NT2/D1 (cell line): ENCODE measurements around the gene TST.

ENCODE experiments used
- DNase-seq: peaks from one replicate; pipeline ENCODE4 v3.0.0-alpha.2; 2011; ENCODE audit warnings: low read depth, low spot score
- H3K27me3 ChIP-seq: 2 replicates; pipeline ENCODE4 v1.6.0; 2011; ENCODE audit warnings: mild to moderate bottlenecking; ENCODE audit not compliant: insufficient read length, insufficient read depth
- H3K36me3 ChIP-seq: 2 replicates; pipeline ENCODE4 v1.6.1; 2011; ENCODE audit warnings: mild to moderate bottlenecking, low read length, mixed read lengths; ENCODE audit not compliant: insufficient read depth, insufficient read length
- H3K4me1 ChIP-seq: 2 replicates; pipeline ENCODE4 v1.5.1; 2011; ENCODE audit not compliant: insufficient read depth, insufficient read length
- H3K4me3 ChIP-seq: 2 replicates; pipeline ENCODE4 v1.5.1; 2011; ENCODE audit warnings: low read depth; ENCODE audit not compliant: insufficient read length
- H3K9ac ChIP-seq: 2 replicates; pipeline ENCODE4 v1.6.0; 2011; ENCODE audit warnings: low read depth; ENCODE audit not compliant: insufficient read length
- H3K9me3 ChIP-seq: 2 replicates; pipeline ENCODE4 v1.5.1; 2011; ENCODE audit warnings: mild to moderate bottlenecking, low read length; ENCODE audit not compliant: insufficient read depth
- SUZ12 ChIP-seq: IDR thresholded peaks from 2 replicates; pipeline ENCODE4 v1.6.1; 2011; ENCODE audit not compliant: insufficient read length, insufficient read depth; ENCODE audit errors: extremely low read depth
- YY1 ChIP-seq: IDR thresholded peaks from 2 replicates; pipeline ENCODE4 v1.6.1; 2011; ENCODE audit not compliant: insufficient read length, insufficient read depth
- ZNF274 ChIP-seq: IDR thresholded peaks from 2 replicates; pipeline ENCODE4 v1.6.1; 2011; ENCODE audit warnings: mild to moderate bottlenecking, low read depth, low read length

Gene TST

DNA sequence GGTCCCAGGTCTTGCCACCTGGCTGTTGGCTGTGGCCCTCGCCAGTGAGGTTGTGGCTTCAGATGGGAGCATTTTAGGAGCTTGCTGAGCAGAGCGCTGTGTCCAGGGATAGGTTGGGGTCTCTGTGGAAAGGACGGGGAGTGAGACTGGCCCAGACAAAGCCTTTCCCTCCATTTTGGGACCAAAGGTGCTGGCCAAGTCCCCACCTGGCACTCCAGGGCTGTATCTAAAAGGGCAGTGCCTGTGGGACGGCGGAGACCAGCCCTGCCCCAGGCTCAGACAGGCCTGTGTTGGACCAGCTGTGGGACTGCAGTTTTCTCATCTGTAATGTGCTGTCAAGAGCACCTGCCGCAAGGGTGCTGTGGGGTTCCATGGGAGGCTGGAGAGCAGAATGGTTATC is 27.3 kb upstream of the TST start:
- no peak for DNase-seq
- H3K27me3 ChIP-seq, result no peaks in the 10 kb centered on the region
- TF ChIP-seq SUZ12, result no peak
- TF ChIP-seq ZNF274, result no peak
- H3K9ac ChIP-seq, result no peak overlapping the region
- H3K4me3 ChIP-seq, result no peak overlapping the region
- no peaks in the 10 kb centered on the region for H3K9me3 ChIP-seq
- H3K36me3 ChIP-seq, result no peaks in the 10 kb centered on the region
- no peaks in the 10 kb centered on the region for H3K4me1 ChIP-seq

DNA sequence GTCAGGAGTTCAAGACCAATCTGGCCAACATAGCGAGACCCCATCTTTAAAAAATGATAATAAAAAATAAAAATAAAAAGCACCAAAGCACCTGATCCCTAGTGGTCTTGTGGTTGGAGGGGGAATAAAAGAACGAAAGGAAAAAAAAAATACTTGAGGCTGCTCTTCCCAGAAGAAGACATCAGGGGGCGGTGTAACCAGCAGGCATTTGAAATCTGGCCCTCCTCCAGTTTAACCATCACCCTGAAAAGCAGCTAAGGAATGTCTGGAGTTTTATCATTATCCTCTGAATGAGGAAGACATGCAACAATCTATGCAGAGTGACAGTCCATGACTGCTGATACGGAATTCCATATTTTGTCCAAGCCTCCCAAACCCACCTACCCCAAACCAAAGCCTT is 26.7 kb upstream of the TST start:
- Histone ChIP-seq H3K9ac (no peak overlapping the region), H3K4me1 (no peaks in the 10 kb centered on the region), H3K27me3 (no peaks in the 10 kb centered on the region), H3K36me3 (no peaks in the 10 kb centered on the region), H3K4me3 (no peak overlapping the region), H3K9me3 (no peaks in the 10 kb centered on the region)
- no peak for DNase-seq
- TF ChIP-seq SUZ12 (no peak), YY1 (no peak), ZNF274 (no peak)

GRCh38 chr22:37044634-37045625 is 25.7 kb upstream of the TST start:
- H3K27me3 ChIP-seq, result no peaks in the 10 kb centered on the region
- H3K4me1 ChIP-seq, result no peaks in the 10 kb centered on the region
- DNase-seq, result no peak
- no peak overlapping the region for H3K4me3 ChIP-seq
- TF ChIP-seq SUZ12, result no peak
- no peak for TF ChIP-seq YY1
- TF ChIP-seq ZNF274, result no peak
- no peaks in the 10 kb centered on the region for H3K9me3 ChIP-seq
- H3K36me3 ChIP-seq, result no peaks in the 10 kb centered on the region
- no peak overlapping the region for H3K9ac ChIP-seq

GRCh38 chr22:37043828-37044538 is 24.7 kb upstream of the TST start:
- DNase-seq, result no peak
- TF ChIP-seq YY1 (no peak), ZNF274 (no peak), SUZ12 (no peak)
- H3K27me3 ChIP-seq, result no peaks in the 10 kb centered on the region
- no peaks in the 10 kb centered on the region for H3K36me3 ChIP-seq
- H3K9me3 ChIP-seq, result no peaks in the 10 kb centered on the region
- no peaks in the 10 kb centered on the region for H3K4me1 ChIP-seq
- no peak overlapping the region for H3K9ac ChIP-seq
- no peak overlapping the region for H3K4me3 ChIP-seq

GRCh38 chr22:37043209-37043827 is 24.1 kb upstream of the TST start:
- no peak for DNase-seq
- no peak overlapping the region for H3K9ac ChIP-seq
- H3K9me3 ChIP-seq, result no peaks in the 10 kb centered on the region
- no peak for TF ChIP-seq SUZ12
- TF ChIP-seq ZNF274, result no peak
- no peak for TF ChIP-seq YY1
- no peaks in the 10 kb centered on the region for H3K36me3 ChIP-seq
- H3K4me3 ChIP-seq, result no peak overlapping the region
- no peaks in the 10 kb centered on the region for H3K27me3 ChIP-seq
- no peaks in the 10 kb centered on the region for H3K4me1 ChIP-seq

GRCh38 chr22:37039466-37039865 is 20.2 kb upstream of the TST start:
- Histone ChIP-seq H3K4me1 (no peaks in the 10 kb centered on the region), H3K36me3 (no peaks in the 10 kb centered on the region), H3K9me3 (no peaks in the 10 kb centered on the region), H3K27me3 (no peaks in the 10 kb centered on the region), H3K4me3 (no peak overlapping the region), H3K9ac (no peak overlapping the region)
- no peak for DNase-seq
- TF ChIP-seq YY1 (no peak), SUZ12 (no peak), ZNF274 (no peak)

DNA sequence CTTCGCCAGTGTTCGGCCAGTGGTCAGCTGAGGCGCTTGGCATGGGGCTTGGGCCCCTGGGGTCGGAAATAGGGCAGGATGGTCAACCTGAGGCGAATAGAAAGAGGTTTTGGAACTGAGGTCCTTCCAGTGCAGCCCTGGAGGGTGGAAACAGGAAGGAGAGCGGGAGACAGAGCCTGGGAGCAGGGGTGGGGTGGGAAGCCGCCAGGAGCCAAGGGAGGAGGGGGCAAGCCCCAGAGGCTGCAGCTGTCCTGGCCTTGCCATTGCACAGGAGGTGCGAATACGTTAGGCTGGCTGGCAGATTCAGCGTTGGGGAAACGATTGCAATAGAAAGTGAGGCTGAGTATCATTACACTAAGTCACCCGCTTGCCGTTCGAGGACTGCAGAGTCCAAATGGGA is 18.4 kb upstream of the TST start:
- TF ChIP-seq YY1, result no peak
- TF ChIP-seq ZNF274, result no peak
- TF ChIP-seq SUZ12, result no peak
- peaks cover 8% of the 10 kb centered on the region for H3K4me1 ChIP-seq

More for the DNA sequence above, 18.4 kb upstream of the TST start:
- Histone ChIP-seq H3K9me3 (no peaks in the 10 kb centered on the region), H3K4me3 (no peak overlapping the region), H3K36me3 (no peaks in the 10 kb centered on the region), H3K9ac (no peak overlapping the region), H3K27me3 (no peaks in the 10 kb centered on the region)
- DNase-seq, result no peak
